Caco-2 (cell line): ENCODE data around the gene ZNF425. TPM values are rescaled to one million over a fixed set of nuclear protein-coding genes. Genes with fewer than 3 reads are reported as not detected.
A peak's percentile ranks its signal among the peaks of the same experiment; 100 is the strongest.

Experiments used
- BruUV-seq: library from RNA; stranded (reverse); fragments of 400-500 nt; replicated peaks from 2 replicates; lab custom pipeline; 2021; lab: Mats Ljungman, UMichigan
- CTCF ChIA-PET: fragments of 300-600 bp; sonication (Branson Sonifier 250); formaldehyde crosslinking; loops from one replicate; lab custom pipeline; 2022; ENCODE audit warnings: antibody characterized with exemption; lab: Charles Lee
- POLR2A ChIA-PET: fragments of 300-600 bp; sonication (Branson Sonifier 250); formaldehyde crosslinking; loops from one replicate; lab custom pipeline; 2022; ENCODE audit warnings: antibody characterized with exemption; lab: Charles Lee
- DNase-seq, 2 experiments: peaks; one replicate each; pipeline versions ENCODE4 v3.0.0 to v3.0.0-alpha.2; 2020 to 2022
- H3K27me3 ChIP-seq: replicated peaks from 2 replicates; pipeline ENCODE4 v1.6.0; 2011; ENCODE audit warnings: low read length; ENCODE audit not compliant: control insufficient read depth, insufficient read depth
- H3K36me3 ChIP-seq: 2 replicates; pipeline ENCODE4 v1.5.1; 2011; ENCODE audit warnings: low read length; ENCODE audit not compliant: control insufficient read depth, insufficient read depth
- H3K4me1 ChIP-seq: fragments of 250-450 bp; sonication (Bioruptor Pico); 2 replicates; pipeline ENCODE4 v1.5.1; 2020; ENCODE audit warnings: mild to moderate bottlenecking
- H3K4me3 ChIP-seq: 2 replicates; pipeline ENCODE4 v1.5.1; 2011; ENCODE audit warnings: low read depth, mild to moderate bottlenecking, control low read depth, low read length
- H3K9me3 ChIP-seq: fragments of 250-450 bp; sonication (Bioruptor Pico); 2 replicates; pipeline ENCODE4 v1.5.1; 2020; ENCODE audit warnings: mild to moderate bottlenecking, moderate library complexity
- H3K27ac Mint-ChIP-seq: one replicate; pipeline ENCODE4 v1.8.0; 2022; ENCODE audit warnings: mixed read lengths; ENCODE audit not compliant: unreplicated experiment
- H3K27me3 Mint-ChIP-seq: one replicate; pipeline ENCODE4 v1.8.0; 2022; ENCODE audit warnings: mixed read lengths; ENCODE audit not compliant: insufficient read depth, unreplicated experiment
- H3K36me3 Mint-ChIP-seq: one replicate; pipeline ENCODE4 v1.8.0; 2022; ENCODE audit warnings: mild to moderate bottlenecking, mixed read lengths; ENCODE audit not compliant: insufficient read depth, unreplicated experiment
- H3K4me1 Mint-ChIP-seq: one replicate; pipeline ENCODE4 v1.8.0; 2022; ENCODE audit warnings: low read depth, mixed read lengths; ENCODE audit not compliant: unreplicated experiment
- H3K4me3 Mint-ChIP-seq: one replicate; pipeline ENCODE4 v1.8.0; 2022; ENCODE audit warnings: mild to moderate bottlenecking, moderate library complexity, mixed read lengths; ENCODE audit not compliant: unreplicated experiment
- H3K9me3 Mint-ChIP-seq: one replicate; pipeline ENCODE4 v1.8.0; 2022; ENCODE audit warnings: mixed read lengths; ENCODE audit not compliant: unreplicated experiment
- CTCF ChIP-seq, 2 experiments: fragments of 200-600 bp in 1 of 2; IDR thresholded peaks; 1 replicate in 1 of 2; 2 replicates in 1 of 2; pipeline versions ENCODE4 v1.5.1 to v1.8.0; 2011 to 2022; ENCODE audit warnings: antibody characterized with exemption in 1 of 2, control low read depth in 1 of 2, inconsistent platforms in 1 of 2, low read depth in 1 of 2, low read length in 1 of 2, mild to moderate bottlenecking in 1 of 2, moderate library complexity in 1 of 2; ENCODE audit not compliant: insufficient read depth in 1 of 2, severe bottlenecking in 1 of 2, unreplicated experiment in 1 of 2
- intact Hi-C: fragments of 100-400 bp; cut with micrococcal nuclease; formaldehyde crosslinking; loops from one replicate; pipeline ENCODE4 v1.10.0; 2022; ENCODE audit not compliant: unreplicated experiment
- total RNA-seq: library from RNA; stranded (reverse); gene quantifications from 2 replicates; pipeline ENCODE4 v1.2.3, GENCODE V29; 2022

The ZNF425 gene
- total RNA-seq, 1 experiment from 2014 or later = 4.0 TPM

- BruUV-seq = no TSS peak
- no peak overlapping the region for H3K4me3 ChIP-seq
- H3K36me3 ChIP-seq = no peaks in the 10 kb centered on the region
- no peaks in the 10 kb centered on the region for H3K27me3 ChIP-seq
- Mint-ChIP-seq H3K4me1 (no peaks in the 10 kb centered on the region), H3K4me3 (no peak overlapping the region), H3K9me3 (no peaks in the 10 kb centered on the region), H3K36me3 (peaks cover 44% of the 10 kb centered on the region), H3K27me3 (no peaks in the 10 kb centered on the region), H3K27ac (no peak overlapping the region)
- H3K4me1 ChIP-seq = no peaks in the 10 kb centered on the region
- no peak for TF ChIP-seq CTCF (IDR thresholded peaks at IDR 0.05; ENCODE audit: insufficient read depth in 1 of 2, low read depth in 1 of 2, low read length in 1 of 2, severe bottlenecking in 1 of 2, unreplicated experiment in 1 of 2)
- H3K9me3 ChIP-seq = no peaks in the 10 kb centered on the region
- DNase-seq = no peak
- CTCF ChIA-PET = no interaction called here
- POLR2A ChIA-PET = no interaction called here
- intact Hi-C loops = no loop called here
These were observed 51.8 kb downstream of the ZNF425 start for GRCh38 chr7:149074116-149074885.

- no peak overlapping the region for H3K4me3 Mint-ChIP-seq
- DNase-seq = no peak
- Histone ChIP-seq H3K27me3 (no peaks in the 10 kb centered on the region), H3K4me3 (no peak overlapping the region), H3K36me3 (no peaks in the 10 kb centered on the region), H3K4me1 (no peaks in the 10 kb centered on the region), H3K9me3 (no peaks in the 10 kb centered on the region)
- intact Hi-C loops = no loop called here
- no peaks in the 10 kb centered on the region for H3K27me3 Mint-ChIP-seq
- ChIA-PET CTCF (no interaction called here), POLR2A (no interaction called here)
- no peak for TF ChIP-seq CTCF (IDR thresholded peaks at IDR 0.05; ENCODE audit: insufficient read depth in 1 of 2, low read depth in 1 of 2, low read length in 1 of 2, severe bottlenecking in 1 of 2, unreplicated experiment in 1 of 2)
- no peaks in the 10 kb centered on the region for H3K9me3 Mint-ChIP-seq
- H3K36me3 Mint-ChIP-seq = peaks cover 50% of the 10 kb centered on the region
- no TSS peak for BruUV-seq
- no peak overlapping the region for H3K27ac Mint-ChIP-seq
- H3K4me1 Mint-ChIP-seq = no peaks in the 10 kb centered on the region
These were observed 53.7 kb downstream of the ZNF425 start for GRCh38 chr7:149072438-149072775.

GRCh38 chr7:149071641-149072437 lies 54.3 kb downstream of the ZNF425 start:
- CTCF ChIA-PET = no interaction called here
- Mint-ChIP-seq H3K27ac (no peak overlapping the region), H3K4me3 (no peak overlapping the region), H3K27me3 (no peaks in the 10 kb centered on the region), H3K4me1 (no peaks in the 10 kb centered on the region), H3K9me3 (no peaks in the 10 kb centered on the region), H3K36me3 (peaks cover 47% of the 10 kb centered on the region)
- peak; percentile 21 to 31 for TF ChIP-seq CTCF (IDR thresholded peaks at IDR 0.05; ENCODE audit: insufficient read depth in 1 of 2, low read depth in 1 of 2, low read length in 1 of 2, severe bottlenecking in 1 of 2, unreplicated experiment in 1 of 2)
- Histone ChIP-seq H3K9me3 (no peaks in the 10 kb centered on the region), H3K27me3 (no peaks in the 10 kb centered on the region), H3K4me1 (no peaks in the 10 kb centered on the region), H3K4me3 (no peak overlapping the region), H3K36me3 (no peaks in the 10 kb centered on the region)
- DNase-seq = peak in 1 of 2 experiments; percentile 29
- no TSS peak for BruUV-seq
- POLR2A ChIA-PET = no interaction called here
- intact Hi-C loops = no loop called here
